Upper lobe of left lung (tissue), 6 donors: ENCODE results near the gene ADK. TPM values are rescaled to one million over a fixed set of nuclear protein-coding genes. Genes with fewer than 3 reads are reported as not detected.
A peak's percentile ranks its signal among the peaks of the same experiment; 100 is the strongest.

Experiments
- ATAC-seq, 2 donors: fragments of 200-7000 bp; cut with Tn5 transposase; one replicate each; pipeline ENCODE4 v1.9.1; 2022; ENCODE audit warnings: mild to moderate bottlenecking in 2 of 2, moderate library complexity in 2 of 2; ENCODE audit not compliant: low FRiP score in 2 of 2
- DNase-seq, 2 donors: peaks; one replicate each; pipeline ENCODE4 v3.0.0-alpha.2; 2019 to 2020
- H3K27ac ChIP-seq, 4 donors: fragments of 200-600 bp; sonication (generic); one replicate each; pipeline ENCODE4 v1.5.1; 2016 to 2019
- H3K27me3 ChIP-seq, 4 donors: fragments of 200-600 bp; sonication (generic); one replicate each; pipeline ENCODE4 v1.5.1; 2017 to 2019
- H3K36me3 ChIP-seq, 4 donors: fragments of 200-600 bp; sonication (generic); one replicate each; pipeline ENCODE4 v1.5.1; 2016 to 2019
- H3K4me1 ChIP-seq, 4 donors: fragments of 200-600 bp; sonication (generic); one replicate each; pipeline ENCODE4 v1.5.1; 2018 to 2019
- H3K4me3 ChIP-seq, 4 donors: fragments of 200-600 bp; sonication (generic); one replicate each; pipeline ENCODE4 v1.5.1; 2017 to 2019; ENCODE audit warnings: mild to moderate bottlenecking in 2 of 4, moderate library complexity in 1 of 4
- H3K9me3 ChIP-seq, 4 donors: fragments of 200-600 bp; sonication (generic); one replicate each; pipeline ENCODE4 v1.5.1; 2018 to 2019
- EP300 ChIP-seq, 4 donors: sonication (generic); formaldehyde crosslinking; IDR thresholded peaks; one replicate each; pipeline ENCODE4 v1.5.1; 2017; ENCODE audit warnings: antibody characterized with exemption in 4 of 4, control low read depth in 2 of 4
- POLR2A ChIP-seq, 4 donors: fragments of 450-650 bp; IDR thresholded peaks; one replicate each; pipeline ENCODE4 v1.5.1; 2016 to 2017; ENCODE audit warnings: antibody characterized with exemption in 4 of 4, mild to moderate bottlenecking in 2 of 4
- POLR2AphosphoS5 ChIP-seq, 2 donors: sonication (generic); formaldehyde crosslinking; IDR thresholded peaks; one replicate each; pipeline ENCODE4 v1.5.1; 2017; ENCODE audit warnings: antibody characterized with exemption in 2 of 2
- WGBS, 2 donors: methylation state at CpG; one replicate each; pipeline ENCODE4 v1.1.5; 2017 to 2018; 5-methylcytosine and 5-hydroxymethylcytosine counted together
- total RNA-seq, 6 donors: library from RNA; depleted of rRNA in 4 of 6; stranded (reverse); fragments of >200 nt in 4 of 6; gene quantifications; one replicate each; pipeline versions ENCODE4 v1.1.0 to v1.2.1, GENCODE V29; 2016 to 2021
- TF ChIP-seq, protein P1 (sequence below), 6 experiments: fragments of 450-650 bp in 4 of 6; fragments of 200-600 bp in 2 of 6; sonication (generic) in 2 of 6; IDR thresholded peaks; one replicate each; pipeline ENCODE4 v1.5.1; 2016 to 2019; ENCODE audit warnings: antibody characterized with exemption in 6 of 6
- donor health status: DM: no; HTN: no; CAD: no; lungs with moderate emphysema.
- donor health status: DM: no; HTN: yes; CAD: no; lungs with severe emphysema.

The ADK gene
- total RNA-seq, 6 donors from 2014 or later = 27.9 to 123 (median 48.1) TPM

DNA sequence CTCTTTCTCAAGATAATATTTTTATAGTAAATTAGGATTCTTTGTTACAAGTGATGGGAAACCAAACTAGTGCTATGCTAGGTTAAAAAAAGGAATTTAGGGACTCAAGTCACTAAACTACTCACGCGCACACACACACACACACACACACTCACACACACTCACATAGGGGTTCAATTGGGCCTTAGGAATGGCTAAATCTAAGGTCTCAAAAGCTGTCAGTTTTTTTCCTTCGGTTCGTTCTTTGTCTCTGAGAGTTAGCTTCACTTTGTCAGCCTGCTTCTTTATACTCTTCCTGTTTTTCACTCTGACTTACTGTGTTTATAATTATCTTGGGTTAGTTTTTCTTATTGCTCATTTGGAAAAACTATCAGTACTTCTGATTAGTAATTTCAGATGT, 138.9 kb downstream of the ADK start:
- no peak for DNase-seq
- Histone ChIP-seq H3K27me3 (no peaks in the 10 kb centered on the region), H3K36me3 (no peaks in the 10 kb centered on the region), H3K27ac (peak overlapping the region in 2 of 4 donors; percentile 18 to 72), H3K4me3 (no peak overlapping the region), H3K9me3 (no peaks in the 10 kb centered on the region), H3K4me1 (peaks cover 2 to 10% (median 7%) of the 10 kb centered on the region in 4 donors)
- no peak for ATAC-seq
- 27 to 28% methylated on average over 4 of the region's 4 CpGs for WGBS, 2 donors
- TF ChIP-seq POLR2AphosphoS5 (IDR thresholded peaks at IDR 0.05) = no peak
- TF ChIP-seq, protein P1, sequence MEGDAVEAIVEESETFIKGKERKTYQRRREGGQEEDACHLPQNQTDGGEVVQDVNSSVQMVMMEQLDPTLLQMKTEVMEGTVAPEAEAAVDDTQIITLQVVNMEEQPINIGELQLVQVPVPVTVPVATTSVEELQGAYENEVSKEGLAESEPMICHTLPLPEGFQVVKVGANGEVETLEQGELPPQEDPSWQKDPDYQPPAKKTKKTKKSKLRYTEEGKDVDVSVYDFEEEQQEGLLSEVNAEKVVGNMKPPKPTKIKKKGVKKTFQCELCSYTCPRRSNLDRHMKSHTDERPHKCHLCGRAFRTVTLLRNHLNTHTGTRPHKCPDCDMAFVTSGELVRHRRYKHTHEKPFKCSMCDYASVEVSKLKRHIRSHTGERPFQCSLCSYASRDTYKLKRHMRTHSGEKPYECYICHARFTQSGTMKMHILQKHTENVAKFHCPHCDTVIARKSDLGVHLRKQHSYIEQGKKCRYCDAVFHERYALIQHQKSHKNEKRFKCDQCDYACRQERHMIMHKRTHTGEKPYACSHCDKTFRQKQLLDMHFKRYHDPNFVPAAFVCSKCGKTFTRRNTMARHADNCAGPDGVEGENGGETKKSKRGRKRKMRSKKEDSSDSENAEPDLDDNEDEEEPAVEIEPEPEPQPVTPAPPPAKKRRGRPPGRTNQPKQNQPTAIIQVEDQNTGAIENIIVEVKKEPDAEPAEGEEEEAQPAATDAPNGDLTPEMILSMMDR (IDR thresholded peaks at IDR 0.05) = no peak
- no peak for TF ChIP-seq POLR2A (IDR thresholded peaks at IDR 0.05)
- no peak for TF ChIP-seq EP300 (IDR thresholded peaks at IDR 0.05)

DNA sequence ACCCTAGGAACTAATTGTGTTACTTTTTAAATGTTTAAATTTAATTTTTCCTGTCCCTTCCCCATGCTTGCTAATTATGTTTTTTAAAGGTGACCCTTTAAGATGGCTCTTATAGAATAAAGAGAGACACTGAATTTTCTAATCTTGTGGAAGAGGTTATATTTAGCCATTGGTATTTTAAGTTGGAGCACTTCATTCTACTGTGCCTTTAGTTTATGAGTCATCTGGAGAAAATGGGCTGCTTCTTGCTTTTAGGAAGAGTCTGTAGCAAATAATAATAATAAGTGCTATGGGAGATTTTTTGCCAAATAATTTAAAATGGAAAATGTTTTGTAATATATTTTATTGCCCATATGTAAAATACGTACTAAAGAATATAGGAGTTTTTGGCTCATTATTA, 139.7 kb downstream of the ADK start:
- Histone ChIP-seq H3K4me1 (peaks cover 2 to 10% (median 7%) of the 10 kb centered on the region in 4 donors), H3K9me3 (no peaks in the 10 kb centered on the region), H3K27me3 (no peaks in the 10 kb centered on the region), H3K36me3 (no peaks in the 10 kb centered on the region), H3K4me3 (no peak overlapping the region), H3K27ac (peak overlapping the region in 1 of 4 donors; percentile 72)
- no peak for DNase-seq
- WGBS, 2 donors = 77 to 89% methylated on average over 1 of the region's 1 CpG
- TF ChIP-seq EP300 (IDR thresholded peaks at IDR 0.05) (no peak), POLR2A (IDR thresholded peaks at IDR 0.05) (no peak), POLR2AphosphoS5 (IDR thresholded peaks at IDR 0.05) (no peak)
- TF ChIP-seq, protein P1 (IDR thresholded peaks at IDR 0.05) = no peak
- ATAC-seq = peak in 1 of 2 donors; percentile 59

DNA sequence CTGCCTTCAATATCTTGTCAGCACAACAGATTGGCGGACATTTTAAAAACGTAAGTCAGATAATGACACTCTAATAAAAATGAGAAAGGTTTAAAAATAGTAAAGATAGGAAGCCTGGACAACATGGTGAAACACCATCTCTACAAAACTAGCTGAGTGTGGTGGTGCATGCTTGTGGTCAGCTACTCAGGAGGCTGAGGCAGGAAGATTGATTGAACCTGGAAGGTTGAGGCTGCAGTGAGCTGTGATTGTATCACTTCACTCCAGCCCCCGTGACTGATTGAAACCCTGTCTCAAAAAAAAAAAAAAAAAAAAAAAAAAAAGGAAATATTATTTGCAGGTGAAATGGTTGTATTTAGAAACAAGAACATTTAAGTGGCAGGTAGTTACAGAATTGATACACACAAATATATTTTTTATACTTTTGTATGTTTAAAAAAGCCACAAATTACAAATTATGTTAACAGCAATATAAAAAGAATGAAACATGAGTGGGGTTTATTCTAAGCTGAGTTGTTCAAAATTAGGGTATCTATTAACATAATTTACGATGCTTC, 141.9 kb downstream of the ADK start:
- Histone ChIP-seq H3K27ac (peak overlapping the region in 1 of 4 donors; percentile 0), H3K9me3 (no peaks in the 10 kb centered on the region), H3K4me1 (peaks cover 2 to 10% (median 7%) of the 10 kb centered on the region in 4 donors), H3K27me3 (no peaks in the 10 kb centered on the region), H3K4me3 (no peak overlapping the region), H3K36me3 (no peaks in the 10 kb centered on the region)
- DNase-seq = no peak
- no peak for TF ChIP-seq POLR2AphosphoS5 (IDR thresholded peaks at IDR 0.05)
- TF ChIP-seq, protein P1 (IDR thresholded peaks at IDR 0.05) = no peak
- no peak for TF ChIP-seq EP300 (IDR thresholded peaks at IDR 0.05)
- no peak for TF ChIP-seq POLR2A (IDR thresholded peaks at IDR 0.05)
- ATAC-seq = no peak
- WGBS, 2 donors = 76 to 84% methylated on average over 4 of the region's 4 CpGs

DNA sequence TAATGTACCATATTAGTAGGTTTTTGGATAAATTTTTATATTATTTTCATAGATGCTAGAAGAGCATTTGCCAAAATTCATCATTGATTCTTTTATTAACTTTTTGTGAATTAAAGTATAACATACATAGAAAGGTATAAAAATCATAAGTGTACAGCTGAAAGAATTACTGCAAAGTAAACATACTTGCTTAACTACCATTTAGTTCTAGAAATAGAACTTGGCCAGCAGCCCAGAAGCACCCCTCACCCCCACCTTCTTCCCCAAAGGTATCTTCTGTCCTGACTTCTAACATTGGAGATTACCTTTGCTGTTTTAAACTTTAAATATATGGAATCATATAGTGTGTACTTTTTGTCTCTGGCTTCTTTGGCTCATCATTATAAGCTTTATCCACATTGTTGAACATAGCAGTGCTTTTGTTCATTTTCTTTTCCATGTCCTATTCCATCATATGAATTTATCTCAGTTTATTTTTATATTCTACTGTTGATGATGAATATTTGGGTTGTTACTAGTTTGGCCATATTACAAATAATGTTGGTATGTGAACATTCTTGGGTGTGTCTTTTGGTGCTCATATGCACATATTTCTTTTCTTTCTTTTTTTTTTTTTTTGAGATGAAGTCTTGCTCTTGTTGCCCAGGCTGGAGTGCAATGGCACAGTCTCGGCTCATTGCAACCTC, 142.8 kb downstream of the ADK start:
- H3K36me3 ChIP-seq = no peaks in the 10 kb centered on the region
- H3K4me3 ChIP-seq = no peak overlapping the region
- no peaks in the 10 kb centered on the region for H3K9me3 ChIP-seq
- 75 to 78% methylated on average over 1 of the region's 1 CpG for WGBS, 2 donors
- peak overlapping the region in 3 of 4 donors; percentile 0 to 56 (median 19) for H3K27ac ChIP-seq
- H3K4me1 ChIP-seq = peaks cover 2 to 10% (median 7%) of the 10 kb centered on the region in 4 donors
- DNase-seq = peak in 1 of 2 donors; percentile 30
- H3K27me3 ChIP-seq = no peaks in the 10 kb centered on the region
- TF ChIP-seq POLR2A (IDR thresholded peaks at IDR 0.05) (no peak), EP300 (IDR thresholded peaks at IDR 0.05) (no peak), POLR2AphosphoS5 (IDR thresholded peaks at IDR 0.05) (no peak)
- TF ChIP-seq, protein P1 (IDR thresholded peaks at IDR 0.05) = no peak
- peak in 1 of 2 donors; percentile 57 for ATAC-seq
